Activated CD4-positive, CD25-positive, alpha-beta regulatory T cell (primary cell): ENCODE results near the gene FGF16.
"Not testable (repeated sequence)": the region's sequence is repeated elsewhere in the genome, so short reads cannot be mapped to it uniquely, and the experiment has no call there.

Source experiments
- DNase-seq, 4 experiments: peaks; one replicate each; lab custom pipeline; 2025; lab: John Stamatoyannopoulos, UW

The FGF16 gene

GRCh38 chrX:77446908-77447652, at the start of gene FGF16:
Gene FGF16, plus strand, starts transcription at chrX:77447389. Its CDS starts 286 bp downstream, at chrX:77447675.
- no peak for DNase-seq

DNA sequence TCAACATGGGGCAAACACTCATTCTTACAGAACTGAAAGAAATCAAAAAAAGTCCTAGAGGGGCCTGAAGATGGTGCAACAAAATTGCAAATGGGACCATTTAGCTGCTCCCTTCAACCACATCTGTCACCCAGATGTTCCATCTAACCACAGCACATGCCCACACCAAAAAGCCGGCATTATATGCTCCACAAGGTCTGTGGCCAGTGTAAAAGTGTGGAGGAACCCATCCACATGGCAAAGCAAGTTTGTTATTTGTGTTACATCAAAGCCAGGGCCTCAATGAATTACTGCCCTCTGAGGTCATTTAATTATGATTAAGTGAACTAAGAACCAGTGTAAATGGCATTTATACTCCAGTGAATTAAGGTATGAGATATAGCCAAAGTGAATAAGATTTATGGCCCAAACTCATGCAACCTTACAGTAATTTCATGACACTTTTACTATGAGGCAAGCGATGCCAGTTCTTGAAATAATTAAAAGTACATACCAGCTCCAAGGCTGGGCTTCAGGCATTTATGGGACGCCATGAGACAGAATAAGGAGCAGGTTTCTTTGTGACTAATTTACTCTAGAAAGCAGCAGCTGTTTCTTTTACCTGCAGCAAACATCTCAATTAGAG, 48.7 kb upstream of the FGF16 start:
- DNase-seq: no peak

DNA sequence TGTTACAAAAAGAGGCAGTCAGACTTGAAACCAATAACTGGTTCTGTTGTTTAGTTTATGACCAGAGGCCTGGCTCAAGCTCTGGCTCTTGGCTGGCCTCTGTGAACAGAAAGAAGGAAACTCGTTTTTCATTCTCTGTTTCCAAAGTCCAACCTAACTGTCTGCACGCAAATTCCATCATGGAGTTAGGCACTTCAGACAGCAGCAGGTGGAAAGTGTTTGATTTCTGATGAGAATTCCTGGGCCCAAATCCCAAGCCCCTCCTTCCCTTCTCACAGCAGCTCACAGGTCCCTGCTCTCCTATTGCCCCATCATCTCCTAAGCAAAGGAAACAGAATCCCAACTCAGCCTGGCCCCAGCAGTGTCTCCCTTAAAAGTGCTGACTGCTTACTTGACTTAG, 42.8 kb upstream of the FGF16 start:
- DNase-seq: no peak

GRCh38 chrX:77407821-77408220, 39.4 kb upstream of the FGF16 start:
- DNase-seq: not testable (repeated sequence)

DNA sequence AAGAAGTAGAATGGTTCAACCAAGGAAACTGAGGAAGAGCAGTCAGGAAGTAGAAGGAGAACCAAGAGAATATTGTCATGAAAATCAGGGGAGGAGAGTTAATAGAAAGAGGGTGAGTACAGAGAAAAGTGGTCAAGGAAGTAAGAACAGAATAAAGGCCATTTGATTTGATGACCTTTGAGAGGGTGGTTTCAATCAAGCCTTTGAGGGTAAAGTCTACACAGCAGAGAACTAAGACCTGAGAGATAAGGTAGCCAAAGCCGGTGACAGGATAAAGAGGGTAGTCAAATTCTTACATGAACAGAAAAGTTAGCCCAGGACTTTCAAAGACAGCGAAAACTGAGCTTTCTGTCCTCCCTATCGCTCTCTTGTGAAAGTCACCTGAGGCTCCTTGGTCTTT, 34.6 kb upstream of the FGF16 start:
- DNase-seq: no peak

- no peak for DNase-seq
Measured at GRCh38 chrX:77415161-77415560, 32.0 kb upstream of the FGF16 start.

DNA sequence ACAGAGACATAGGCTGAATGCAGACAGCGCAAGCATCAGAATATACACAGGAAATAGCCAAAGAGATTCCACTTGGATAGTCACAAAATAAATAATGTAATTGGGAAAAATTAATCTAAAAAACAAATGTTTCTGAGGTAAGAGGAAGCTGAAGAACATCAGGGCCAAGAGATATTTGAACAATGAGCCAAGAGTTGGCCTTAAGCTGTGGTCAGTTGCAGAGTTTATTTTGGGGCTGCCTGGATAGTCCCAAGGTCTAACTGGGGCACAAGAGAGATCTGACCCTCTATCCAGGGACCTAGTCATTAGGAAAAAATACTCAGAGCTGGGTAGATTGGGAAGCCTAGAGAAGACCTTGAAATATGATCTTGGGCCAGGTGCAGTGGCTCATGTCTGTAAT, 31.3 kb upstream of the FGF16 start:
- no peak for DNase-seq

GRCh38 chrX:77422891-77423648, 24.1 kb upstream of the FGF16 start:
- DNase-seq: no peak

- no peak for DNase-seq
Measured at GRCh38 chrX:77426811-77427210, 20.4 kb upstream of the FGF16 start.

DNA sequence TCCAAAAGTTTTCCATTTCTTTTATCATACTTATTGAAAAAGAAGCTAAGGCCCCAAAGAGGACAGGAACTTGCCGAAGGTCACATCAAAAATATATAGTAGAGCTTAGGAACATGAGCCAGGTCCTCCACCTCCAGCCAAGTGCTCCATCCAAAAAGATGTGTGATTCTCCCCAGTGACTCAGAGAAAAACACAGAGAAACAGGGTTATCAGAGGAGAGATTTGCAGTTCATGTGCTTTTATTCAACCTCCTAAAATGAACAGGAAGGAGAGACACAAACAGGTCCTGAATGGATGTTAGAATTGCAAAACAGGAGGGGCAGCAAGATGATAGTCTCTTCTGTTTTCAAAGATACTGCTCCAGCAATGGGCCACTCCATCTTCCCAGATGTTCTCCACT, 19.6 kb upstream of the FGF16 start:
- DNase-seq: no peak

- DNase-seq: no peak
Measured at GRCh38 chrX:77428551-77428950, 18.6 kb upstream of the FGF16 start.

- DNase-seq: no peak
Measured at GRCh38 chrX:77431227-77431626, 16.0 kb upstream of the FGF16 start.

GRCh38 chrX:77433001-77433400, 14.2 kb upstream of the FGF16 start:
- DNase-seq: no peak

DNA sequence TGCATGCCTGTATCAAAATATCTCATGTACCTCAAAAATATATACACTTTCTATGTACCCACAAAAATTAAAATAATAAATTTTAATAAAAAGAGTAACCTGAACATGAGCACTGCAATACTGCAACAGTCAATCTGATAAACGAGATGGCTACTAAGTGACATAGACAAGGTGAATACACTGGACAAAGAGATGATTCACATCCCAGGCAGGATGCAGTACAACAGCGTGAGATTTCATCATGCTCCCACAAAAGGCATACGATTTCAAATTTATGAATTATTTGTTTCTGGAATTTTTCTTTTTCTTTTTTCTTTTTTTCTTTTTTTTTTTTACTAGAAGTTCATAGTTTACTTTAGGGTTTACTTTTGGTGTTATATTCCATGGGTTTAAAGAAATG, 12.2 kb upstream of the FGF16 start:
- DNase-seq: no peak

- DNase-seq: no peak
Measured at GRCh38 chrX:77436271-77436670, 10.9 kb upstream of the FGF16 start.

DNA sequence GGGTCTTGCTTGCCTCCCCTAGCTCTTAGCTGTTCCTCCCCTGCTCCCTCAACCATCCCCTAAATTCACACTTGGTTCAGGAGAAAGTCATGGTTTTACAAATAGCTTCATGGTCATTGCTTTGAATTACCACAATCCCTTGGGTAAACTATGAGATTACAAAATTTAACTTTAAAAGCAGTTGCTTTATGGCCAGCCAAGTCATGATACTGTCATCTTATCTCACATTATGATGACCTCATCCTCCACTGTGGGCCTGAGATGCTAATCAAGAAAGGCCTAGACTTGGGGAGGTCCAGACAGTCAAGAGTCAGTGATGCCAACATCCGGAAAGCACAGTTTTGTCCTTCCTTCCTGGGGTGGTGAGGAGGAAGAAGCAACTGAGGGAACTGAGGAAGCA, 10.5 kb upstream of the FGF16 start:
- DNase-seq: no peak

GRCh38 chrX:77440330-77440729, 6.9 kb upstream of the FGF16 start:
- no peak for DNase-seq

GRCh38 chrX:77441033-77441432, 6.2 kb upstream of the FGF16 start:
- DNase-seq: no peak

DNA sequence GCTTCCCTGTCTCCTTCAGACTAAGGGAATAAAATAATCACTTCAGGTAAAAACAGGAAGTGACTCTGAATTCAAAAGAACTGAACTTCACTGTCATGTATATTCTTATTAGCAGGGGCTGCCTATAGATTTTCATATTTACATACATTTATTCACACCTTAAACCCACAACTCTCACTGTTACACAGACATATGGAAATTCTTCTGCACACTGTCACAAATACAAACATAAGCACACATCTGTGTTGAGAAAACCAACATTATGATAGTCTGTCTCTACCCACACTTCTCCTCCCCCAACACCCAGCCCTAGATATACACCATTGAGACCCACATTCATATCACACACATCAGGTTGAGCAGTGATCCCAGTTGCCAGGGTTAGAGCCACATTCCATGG, 5.7 kb upstream of the FGF16 start:
- no peak for DNase-seq

DNA sequence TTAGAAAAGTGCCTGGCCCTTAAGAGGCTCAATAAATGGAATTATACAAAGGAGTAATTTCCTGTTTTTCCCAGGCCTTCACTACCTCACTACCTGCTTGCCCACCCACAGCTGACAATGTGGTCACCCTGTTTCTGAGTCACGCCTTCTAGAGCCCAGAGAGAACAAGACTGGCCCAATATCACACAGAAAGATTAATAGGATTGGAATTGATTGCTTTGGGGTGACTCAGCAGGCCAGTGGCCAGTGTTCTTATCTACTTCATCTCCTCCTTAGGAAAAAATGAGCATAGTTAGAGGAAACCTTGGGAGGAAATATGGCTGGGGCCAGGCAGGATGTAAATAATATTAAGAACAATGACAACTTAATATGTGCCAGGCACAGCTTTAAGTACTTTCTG, 4.5 kb upstream of the FGF16 start:
- DNase-seq: no peak

- DNase-seq: no peak
Measured at GRCh38 chrX:77444075-77444474, 3.1 kb upstream of the FGF16 start.

DNA sequence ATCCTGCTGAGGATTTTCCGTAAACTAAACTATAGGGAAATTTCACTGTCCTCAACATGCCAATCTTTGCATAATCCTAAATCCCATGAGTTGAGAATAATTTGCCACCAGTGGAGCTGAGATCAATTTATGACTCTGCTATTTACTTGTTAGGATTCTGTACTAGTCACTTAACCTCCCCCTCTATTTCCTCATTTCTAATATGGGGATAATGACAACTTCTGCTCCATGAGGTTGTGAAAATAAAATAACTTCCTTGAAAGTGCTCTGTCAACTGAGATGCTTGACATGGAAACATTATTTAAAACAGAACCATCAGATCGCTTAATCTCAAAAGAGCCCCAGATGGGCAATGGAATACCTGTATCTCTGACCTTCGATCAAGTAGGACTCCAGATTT, 2.6 kb upstream of the FGF16 start:
- no peak for DNase-seq

DNA sequence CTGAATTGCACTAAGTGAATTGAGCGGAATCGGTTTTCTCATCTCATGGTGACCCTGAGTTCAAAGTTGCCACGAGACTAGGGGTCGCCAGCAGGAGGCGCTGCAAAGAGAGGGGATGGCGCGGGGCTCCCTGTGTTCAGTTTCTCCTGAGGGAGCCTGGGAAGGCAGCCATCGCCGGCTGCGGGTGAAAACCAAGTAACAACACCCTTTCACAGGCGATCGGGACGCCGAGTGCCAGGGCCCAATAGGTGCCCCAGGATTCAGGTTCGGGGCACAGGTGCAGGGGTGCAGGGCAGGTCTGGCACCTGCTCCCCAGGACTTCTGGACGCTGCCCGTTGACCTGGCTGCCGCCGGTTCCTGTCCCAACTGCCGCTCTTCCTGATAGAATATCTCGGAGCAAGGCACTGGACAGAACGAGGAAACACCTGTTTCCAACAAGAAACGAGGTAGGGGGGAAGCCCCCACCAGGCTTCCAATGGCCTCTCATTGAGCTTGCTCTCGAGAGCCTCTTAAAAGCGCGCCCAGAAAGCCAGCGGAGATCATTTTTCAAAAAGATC, 1.1 kb upstream of the FGF16 start:
- DNase-seq: no peak
